ENCODE results near the gene ATG9A.

Gene ATG9A

DNA sequence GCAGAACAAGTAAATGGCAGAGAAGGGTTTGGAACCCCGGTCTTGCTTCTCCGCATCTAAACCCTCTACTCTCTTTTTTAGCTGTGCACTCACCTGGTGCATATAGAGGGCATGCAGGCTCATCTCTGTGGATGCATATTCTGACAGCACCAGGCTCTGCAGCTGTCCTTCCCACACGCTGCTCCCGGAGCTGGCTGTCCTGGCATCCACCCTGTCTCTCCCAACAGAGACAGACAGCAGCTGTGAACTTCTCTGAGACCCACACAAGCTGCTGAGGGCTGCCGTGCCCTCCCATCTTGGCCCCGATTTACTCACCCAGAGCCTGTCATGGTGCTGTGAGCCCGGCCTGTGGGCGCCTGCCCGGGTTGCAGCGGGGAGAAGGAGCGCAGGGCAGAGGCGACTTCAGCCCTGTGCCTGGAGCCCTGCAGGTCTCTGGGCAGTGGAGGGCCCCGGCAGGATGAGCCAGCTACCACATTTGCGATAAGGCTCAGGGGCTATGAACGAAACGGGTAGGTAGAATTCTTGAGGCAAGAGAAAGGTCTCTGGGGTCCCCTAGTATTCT, 7.4 kb downstream of the ATG9A start:
- DNase-seq: no peak

DNA sequence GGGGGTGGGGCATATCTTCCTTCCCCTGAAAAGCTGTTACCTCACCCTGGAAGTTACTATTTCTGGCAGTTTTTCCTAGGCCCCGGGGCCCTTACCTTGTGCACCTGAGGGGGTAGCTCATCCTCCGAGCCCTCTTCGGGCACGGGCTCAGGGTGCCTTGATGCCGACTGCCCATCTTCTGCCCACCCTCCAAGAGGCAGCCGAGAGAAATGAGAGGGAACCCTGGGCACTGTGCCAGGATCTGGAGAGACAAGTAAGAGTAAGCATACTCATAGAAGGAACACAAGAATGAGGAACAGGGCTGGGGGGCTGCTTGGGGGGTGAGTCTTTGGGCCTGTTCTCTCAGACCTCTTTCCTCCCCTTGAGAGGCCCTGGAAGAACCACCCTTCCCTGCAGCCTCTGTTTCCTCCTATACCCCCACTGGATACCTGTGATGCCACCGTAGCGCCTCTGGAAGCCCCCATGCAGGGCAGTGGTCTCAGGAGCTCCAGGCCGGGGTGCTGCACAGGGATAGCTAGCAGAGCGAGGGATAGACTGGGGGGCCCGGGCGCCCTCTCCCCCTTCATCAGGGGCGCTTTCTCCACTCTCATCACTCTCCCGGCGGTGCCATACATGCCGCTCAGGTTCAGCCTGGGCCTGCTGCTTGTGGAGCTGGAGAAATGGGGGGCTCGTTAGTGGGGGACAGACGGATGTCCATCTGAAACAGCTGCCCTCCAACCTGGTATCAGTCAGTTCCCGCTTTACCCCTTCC, 8.6 kb downstream of the ATG9A start:
- no peak for DNase-seq

DNA sequence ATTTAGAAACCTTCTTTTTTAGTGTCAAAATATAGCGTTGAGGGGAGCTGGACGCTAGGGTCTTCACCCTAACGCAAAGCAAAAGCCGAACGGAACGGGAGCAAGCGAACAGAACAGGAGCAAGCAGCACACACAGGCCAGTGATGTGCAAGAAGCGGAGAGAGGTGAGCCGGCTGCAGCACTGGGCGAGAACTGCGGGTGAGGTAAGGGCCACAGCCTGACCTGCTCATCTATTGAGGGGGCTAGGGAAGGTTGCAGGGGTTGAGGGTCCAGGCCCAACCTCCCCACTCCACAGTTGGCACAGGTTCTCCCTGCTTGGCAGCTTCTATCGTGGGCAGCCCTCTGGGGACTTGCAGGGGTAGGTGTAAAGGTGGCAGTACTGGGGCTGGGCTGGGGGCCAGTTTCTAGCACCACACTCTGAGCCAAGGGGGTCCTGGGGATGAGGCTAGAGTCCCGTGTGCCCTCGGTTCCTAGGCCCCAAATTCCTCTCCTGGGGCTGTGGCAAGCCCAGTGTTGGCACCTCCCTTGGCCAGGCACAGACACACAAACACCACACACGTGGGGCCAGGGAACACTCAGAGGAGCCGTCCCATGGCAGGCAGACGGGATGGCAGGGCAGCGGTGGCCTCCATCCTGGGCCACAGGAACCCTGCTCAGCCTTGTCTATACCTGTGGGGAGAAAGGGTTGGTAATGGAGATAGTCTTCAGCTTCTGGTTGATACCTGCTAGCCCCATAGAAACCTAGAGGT, 9.5 kb downstream of the ATG9A start:
- no peak for DNase-seq

DNA sequence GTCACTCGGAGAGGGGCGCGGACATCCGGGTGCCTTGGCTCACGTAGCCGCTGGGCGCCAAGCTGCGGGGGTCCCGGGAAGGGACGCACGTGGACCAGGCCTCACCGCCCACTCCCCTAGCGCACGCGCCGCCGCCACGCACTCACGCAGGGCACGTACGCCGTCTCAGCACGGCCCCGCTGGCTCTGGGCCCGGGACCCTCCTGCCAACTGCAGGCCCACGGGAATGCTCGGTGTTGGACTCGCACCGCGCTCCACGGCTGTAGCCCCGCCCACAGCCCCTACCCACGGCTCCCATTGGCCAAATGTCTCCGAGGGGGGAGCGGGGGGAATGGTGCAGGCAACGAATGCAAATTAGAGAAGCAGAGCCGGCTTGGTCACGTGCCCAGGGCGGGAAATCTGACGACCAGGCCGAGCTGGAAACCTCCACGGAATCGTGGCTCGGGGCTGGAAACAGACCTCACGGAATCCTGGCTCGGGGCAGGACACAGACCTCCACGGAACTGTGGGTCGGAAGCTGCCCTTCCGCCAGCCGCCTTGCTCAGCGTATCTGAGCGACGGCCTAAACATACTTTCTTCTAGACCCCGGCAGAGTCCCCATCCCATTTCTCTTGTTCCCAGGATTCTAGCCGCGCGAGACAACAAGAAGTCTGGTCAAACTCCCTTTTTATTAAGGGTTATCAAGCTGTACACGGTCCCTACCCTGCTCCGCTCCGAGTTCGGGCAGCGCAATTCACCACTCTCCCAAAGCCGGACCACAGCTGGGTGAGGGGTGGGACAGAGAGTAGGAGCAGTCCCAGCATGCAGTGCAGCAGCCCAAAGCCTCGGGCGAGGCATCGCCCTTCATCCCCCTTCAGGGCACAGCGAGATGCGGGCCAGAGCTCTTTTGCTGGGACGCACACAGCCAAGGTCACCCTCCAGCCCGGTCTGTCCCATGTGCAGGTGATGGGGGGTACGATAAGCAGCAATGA, 10.4 kb downstream of the ATG9A start, which contains the start of gene ABCB6:
Gene ABCB6 (minus strand): TSS at position 227 of the 970 bp plus-strand sequence. CDS start 285 bp downstream, outside the sequence.
- peak; percentile 89 for DNase-seq

DNA sequence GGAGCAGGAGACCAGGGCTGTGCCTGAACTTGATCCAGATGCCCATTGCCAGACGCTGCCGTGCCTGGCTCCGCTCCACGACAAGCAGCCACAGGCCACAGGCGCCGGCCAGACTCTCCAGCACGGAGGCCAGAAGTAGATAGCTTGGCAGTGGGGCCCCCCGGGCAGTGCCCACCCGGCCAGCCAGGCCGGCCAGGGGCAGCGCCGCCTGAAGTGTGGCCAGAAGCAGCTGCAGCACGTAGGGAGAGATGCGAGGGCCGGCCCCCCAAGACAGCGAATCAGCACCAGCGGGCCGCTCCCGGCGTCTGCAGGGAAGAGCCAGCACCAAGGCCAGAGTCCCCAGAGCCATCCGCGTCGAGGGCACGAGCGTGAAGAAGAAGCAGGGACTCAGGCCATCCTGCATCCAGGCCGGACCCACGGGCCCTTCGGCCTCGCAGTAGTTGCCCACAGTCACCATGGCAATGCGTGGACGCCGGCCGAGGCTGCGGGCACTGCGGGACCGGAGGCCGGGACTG, 11.2 kb downstream of the ATG9A start:
- DNase-seq: no peak

DNA sequence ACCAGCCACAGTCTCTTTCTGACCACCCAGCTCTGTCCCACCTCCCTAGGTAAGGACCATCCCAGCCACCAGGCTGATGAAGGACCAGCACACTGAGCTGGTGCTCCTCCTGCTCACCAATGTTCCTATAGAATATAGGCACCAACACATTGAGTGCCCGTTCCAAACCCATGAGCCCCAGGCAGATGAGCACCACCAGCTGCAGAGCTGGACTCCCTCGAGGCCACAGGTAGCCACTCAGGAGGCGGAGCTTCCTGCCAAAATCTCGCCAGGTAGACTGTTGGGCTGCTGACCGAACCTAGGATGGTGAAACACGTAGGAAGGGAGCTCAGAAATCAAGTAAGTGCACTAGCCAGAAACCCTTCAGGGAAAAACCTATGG, 12.9 kb downstream of the ATG9A start:
- no peak for DNase-seq

DNA sequence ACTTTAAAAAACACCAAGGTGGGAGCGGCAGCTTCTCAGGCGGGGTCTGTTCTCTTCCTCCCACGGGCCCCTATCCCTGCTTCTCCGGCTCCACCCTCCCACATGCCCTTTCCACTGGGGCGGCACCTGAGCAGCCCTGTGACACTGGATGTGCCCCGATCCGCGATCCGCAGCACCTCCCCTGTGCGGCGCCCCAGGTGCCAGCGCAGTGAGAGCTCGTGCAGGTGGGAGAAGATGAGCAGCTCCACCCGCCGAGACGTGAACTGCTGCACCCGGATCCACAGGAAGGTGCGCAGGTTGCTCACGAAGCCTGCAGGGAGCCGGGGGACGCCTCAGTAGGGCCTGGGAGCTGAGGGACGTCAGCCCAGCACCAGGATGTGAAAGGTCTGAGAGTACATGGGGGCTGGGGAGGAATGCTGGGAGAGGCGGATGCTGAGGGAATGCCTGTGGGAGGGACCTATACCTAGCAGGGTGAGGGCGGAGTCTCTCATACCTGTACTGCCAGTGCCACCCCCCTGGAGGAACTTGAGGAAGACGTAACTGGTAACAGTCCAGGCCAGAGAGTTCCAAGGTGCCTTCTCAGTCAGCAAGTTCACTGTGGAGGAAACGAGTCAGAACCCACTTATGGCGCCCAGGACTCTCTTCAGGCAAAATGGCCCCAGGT, 13.4 kb downstream of the ATG9A start:
- DNase-seq: no peak

DNA sequence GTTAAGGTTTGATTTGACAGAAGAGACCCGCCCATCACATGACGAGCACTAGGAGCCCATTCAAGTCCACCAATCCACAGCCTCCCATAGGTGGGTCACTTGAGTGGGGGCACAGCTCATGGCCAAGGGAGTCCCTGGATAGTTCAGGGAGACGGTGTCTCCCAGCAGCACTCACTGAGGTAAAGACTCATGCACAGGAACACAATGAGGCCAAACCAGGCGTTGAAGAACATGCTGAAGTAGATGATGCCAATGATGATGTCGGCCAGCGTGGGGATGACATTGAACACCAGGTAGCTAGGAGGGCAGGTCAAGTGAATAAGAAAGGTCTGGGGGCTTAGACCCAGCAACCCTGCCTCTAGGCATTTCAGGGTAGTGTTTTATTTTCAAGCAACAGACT, 14.7 kb downstream of the ATG9A start:
- DNase-seq: no peak

DNA sequence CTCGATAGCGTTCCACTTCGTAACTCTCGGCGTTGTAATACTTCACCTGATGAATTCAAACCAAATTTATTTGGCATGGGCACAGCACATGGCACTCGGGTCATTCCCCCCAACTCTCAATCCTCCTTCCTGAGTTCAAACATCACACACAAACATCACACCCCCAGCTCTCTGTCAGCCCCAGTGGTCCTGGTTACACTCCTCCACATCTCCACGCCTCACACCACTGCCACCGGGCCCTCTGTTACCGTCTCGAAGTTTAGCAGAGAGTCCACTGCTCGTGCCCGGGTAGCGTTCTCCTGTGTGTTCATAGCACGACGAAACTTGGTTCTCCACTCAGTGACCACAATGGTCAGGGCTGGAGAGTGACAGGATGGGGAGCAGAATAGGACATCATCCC, 15.3 kb downstream of the ATG9A start:
- DNase-seq: no peak

DNA sequence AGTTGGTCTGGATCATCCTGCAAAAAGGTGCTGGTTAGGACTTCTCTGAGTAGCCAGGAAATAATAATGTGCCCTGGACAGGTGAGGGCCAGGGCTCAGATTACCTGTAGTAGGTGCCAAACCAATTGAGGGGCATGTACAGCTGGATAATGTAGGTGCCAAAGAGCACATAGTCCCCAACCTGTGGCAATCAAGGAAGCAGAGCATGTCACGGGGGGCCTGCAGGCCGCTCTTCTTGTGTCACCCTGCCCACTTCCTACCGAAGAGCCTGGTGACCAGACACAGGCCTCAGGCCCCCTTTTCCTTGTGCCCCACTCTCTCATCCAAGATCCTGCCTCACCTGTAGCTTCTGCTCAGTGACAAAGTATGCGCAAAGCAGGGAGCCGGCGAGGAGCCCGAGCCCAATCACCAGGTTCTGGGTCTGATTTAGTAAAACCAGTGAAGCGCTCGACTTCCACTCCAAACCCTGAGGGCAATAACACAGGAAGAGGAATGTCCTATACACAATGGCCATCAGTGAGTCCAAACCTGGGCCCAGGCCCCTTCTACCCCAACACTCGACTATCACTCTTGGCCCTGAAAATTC, 15.9 kb downstream of the ATG9A start:
- DNase-seq: no peak

DNA sequence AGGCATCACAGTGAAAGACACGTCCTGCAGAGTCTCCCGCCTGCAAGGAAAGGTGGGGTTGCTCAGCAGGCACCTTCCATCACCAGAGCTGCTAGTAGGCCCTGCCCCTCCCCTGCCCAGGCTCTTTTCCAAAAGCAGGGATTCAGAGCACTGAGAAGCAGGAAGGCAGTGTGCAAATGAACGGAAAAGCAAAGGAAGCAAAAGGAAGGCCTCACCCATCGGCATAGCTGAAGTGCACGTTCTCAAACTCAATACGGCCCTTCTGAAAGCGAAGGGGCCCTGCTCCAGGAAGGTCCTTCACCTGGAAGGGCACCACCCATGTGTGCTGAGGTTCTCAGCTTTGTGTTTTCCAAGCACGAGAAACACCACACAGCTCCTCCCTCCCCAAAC, 16.4 kb downstream of the ATG9A start:
- DNase-seq: no peak

DNA sequence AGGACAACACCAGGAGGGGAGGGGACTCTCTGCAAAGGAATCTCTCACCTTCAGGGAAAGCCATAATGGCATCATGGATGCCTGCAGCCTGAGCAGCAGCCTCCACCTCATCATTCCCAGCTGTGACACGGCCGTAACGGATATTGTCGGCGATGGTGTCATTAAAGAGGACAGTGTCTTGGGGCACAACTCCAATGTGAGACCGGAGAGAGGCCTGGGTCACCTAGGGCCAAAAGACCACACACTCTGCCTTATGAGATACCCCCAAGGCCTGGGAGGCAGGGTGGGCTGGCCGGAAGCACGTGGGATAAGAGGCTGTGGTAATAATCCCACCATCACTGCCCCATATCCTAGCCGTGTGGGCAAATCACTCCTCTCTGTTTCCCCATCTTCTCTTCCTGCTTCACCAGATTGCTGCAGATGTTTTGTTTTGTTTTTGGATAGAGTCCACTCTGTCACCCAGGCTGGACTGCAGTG, 18.5 kb downstream of the ATG9A start:
- DNase-seq: no peak

DNA sequence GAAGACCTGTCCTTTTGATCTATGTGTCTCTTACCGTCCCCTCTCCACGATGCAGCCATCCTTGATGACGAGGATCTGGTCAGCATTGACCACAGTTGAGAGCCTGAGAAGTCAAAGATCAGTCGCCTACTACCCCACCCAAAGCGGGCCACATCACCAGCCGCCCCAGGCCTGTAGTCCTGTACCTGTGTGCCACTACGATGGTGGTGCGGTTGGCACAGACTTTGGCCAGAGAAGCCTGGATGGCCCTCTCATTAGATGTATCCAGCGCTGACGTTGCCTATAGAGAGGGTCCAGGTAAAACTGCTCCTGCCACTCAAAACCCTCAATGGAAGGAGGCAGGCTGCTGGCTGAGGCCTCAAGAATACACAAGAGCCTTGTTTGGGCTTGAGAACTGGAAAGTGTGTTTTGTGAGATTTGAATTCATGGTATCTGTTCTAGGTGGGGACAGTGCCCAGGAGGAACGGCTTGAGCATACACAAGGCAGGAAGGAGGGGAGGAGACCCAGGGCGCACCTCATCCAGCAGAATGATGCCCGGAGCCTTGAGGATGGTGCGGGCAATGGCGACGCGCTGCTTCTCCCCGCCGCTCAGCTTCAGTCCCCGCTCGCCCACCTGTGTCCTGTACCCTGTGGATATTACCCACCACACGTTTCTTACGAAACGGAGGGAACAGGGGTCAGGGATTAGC, 19.1 kb downstream of the ATG9A start:
- DNase-seq: no peak

DNA sequence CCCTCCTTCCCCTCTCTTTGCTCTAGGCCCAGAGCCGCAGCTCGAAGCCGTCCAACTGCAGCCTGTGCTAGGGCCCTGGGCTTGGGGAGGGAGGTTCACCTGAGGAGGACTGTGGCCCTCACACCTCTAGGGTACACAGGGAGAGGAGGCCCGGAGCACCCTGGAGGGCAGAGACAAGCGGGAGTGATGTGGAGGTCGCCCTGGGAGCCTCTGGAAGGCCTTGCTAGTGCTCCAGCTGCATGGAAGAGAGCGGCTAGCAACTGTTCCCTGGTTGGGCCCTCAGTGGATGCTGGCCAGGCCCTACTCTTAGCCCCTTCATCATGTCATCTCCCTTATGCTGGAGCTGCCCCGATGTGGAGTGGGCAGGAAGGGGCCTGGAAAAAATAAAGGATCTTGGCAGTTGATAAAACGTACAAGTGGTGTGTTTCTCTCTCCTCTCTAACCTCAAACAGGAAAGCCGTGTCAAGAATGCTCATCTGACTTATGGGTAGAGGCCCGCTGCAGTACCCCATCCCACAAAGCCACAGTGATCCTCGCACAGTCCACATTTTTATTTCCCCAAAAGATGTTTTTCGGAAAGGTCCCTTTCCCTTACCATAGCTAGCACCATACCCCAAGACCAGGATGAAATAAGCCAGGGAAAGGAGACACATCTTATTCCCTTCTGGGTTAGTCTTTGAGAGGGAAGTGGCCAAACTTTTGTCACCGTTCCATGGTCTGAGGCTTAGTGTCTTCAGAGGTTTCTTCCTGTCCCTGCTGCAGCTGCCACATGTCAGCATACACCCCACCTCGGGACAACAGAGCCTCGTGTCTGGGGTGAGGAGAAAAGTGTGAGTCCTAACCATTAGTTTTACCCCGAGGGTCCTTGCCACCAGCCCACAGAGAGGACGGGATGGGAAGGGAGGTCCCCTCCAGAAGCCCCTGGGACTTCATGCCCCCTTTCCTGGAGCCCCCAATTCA, 19.9 kb downstream of the ATG9A start:
- DNase-seq: no peak

DNA sequence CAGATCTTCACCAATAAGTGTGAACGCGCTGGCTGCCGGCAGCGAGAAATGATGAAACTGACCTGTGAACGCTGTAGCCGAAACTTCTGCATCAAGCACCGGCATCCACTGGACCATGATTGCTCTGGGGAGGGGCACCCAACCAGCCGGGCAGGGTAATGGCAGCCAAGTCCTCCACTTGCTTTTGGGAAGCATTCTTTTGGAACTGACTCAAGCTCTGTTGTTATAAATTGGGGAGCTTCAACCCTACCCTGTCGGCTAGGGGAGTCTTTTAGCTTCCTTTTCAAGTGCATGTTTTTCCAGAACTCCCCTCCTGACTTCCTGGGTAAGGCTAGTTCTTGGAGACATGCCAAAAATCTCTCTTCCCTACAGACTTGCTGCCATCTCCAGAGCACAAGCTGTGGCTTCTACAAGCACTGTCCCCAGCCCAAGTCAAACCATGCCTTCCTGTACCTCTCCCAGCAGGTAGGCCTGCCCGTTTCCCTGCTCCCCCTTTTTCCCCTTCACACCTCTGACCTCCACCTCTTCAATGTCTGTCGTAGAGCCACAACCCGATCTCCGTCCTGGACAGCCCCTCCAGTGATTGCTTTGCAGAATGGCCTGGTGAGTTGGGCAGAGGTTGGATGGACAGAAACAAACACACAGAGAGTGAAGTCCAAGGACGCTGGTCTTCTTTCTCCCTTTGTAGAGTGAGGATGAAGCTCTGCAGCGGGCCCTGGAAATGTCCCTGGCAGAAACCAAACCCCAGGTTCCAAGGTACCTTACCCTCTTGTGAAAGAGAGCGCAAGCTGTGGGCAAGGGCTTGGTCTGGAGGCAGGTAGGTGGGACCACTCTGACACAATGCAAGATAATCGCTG, 21.3 kb downstream of the ATG9A start:
- no peak for DNase-seq

DNA sequence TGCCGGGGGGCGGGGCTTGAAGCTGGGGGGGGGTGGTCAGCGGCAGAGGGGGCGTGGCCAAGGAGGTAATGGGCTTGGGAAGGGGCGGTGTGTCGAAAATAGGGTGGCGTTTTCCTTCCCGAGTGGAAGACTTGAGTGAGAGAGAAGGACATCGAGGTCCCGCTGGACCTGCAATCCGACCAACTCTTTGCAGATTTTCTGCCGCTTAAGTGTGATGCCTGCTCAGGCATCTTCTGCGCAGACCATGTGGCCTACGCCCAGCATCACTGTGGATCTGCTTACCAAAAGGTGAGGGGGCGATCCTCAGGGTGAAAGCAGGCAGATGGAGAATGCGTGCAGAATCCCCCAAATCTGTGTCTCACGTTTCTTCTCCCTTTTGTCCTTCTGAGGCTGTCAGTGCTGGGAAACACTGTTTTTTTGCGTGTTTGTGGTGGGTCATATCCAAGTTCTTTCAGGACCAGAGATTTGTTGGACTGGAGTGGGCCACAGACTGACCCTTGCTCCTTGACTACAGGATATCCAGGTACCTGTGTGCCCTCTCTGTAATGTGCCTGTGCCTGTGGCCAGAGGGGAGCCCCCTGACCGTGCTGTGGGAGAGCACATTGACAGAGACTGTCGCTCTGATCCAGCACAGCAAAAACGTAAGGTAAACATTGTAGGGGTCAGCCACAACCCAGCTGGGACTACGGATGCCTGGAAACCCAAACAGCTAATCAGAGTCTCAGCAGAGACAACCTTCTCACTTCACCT, 22.1 kb downstream of the ATG9A start:
- no peak for DNase-seq

DNA sequence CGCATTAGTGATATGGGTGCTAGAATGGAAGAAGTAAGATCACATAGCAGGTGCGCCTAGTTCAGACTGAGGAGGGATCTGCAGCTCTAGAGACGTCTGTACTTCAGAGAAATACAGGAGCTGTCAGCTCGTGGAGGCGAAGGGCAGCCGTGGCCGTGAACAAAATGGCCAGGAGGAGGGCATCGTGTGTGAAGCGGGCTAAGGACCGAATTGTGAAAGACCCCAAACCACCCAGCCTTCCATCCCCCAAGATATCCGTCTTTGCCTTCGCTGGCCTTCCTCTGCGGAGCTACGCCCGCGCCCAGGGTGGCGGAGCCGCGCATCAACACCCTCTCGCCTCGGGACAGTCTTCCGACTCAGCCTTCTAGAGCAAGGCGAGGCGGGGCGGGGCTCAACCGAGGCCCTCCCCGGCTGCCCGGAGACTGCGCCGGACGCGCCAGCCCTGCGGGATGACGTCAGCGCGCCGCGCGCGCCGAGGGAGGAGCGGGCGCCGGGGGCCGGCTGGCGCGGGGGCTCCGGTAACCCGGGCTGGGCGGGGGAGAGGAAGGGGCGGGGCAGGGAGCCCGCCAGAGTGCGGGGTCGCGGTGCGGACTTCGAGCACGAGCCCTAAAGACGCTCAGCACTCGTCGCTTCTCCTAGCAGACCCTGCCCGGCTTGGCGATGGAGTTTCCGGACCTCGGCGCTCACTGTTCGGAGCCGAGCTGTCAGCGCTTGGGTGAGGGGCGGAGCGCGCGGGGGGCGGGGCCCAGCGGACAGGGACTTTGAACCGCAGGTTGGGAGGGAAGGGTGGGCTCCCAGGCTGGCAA, 22.9 kb downstream of the ATG9A start, which contains the start of gene ZFAND2B:
Gene ZFAND2B (plus strand): TSS at position 455 of the 806 bp plus-strand sequence. CDS start 206 bp downstream, at position 661.
- peak; percentile 96 for DNase-seq
